Measurements from ENCODE around the gene DCC.

The DCC gene

DNA sequence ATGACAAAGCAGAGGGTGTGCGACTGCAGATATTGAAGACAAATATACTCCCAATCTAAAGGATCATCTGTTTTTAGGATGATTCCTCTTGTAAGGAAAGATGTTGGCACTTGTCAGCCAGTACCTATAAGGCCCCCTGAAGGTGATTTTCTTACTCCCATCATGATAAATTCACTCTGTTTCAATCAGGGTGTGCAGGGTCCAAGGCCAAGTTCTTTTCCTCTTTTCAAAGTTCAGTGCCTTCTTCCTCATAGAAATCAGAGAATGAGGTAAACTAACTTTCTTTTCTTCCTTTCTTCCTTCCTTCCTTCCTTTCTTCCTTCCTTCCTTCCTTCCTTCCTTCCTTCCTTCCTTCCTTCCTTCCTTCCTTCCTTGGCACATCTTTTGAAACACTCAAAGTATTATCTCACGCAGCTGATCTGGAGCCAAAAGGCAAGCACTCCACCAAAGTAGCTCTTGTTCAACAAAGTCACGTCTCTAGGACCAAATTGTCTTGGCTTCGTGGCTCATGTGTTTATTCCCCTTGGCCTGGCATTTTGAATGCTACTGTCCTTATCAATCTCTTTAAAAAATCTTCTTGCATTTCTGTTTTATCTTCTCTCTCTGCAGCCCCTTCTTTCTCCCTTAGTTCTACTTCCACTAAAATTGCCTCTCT lies 87.7 kb downstream of the DCC start:
- H3K27me3 ChIP-seq (ENCODE audit: insufficient read depth, low read depth): no peaks in the 10 kb centered on the region
- peaks cover 7% of the 10 kb centered on the region for H3K4me1 ChIP-seq (ENCODE audit: low read depth, poor library complexity, severe bottlenecking)
- H3K36me3 ChIP-seq (ENCODE audit: insufficient read depth): no peaks in the 10 kb centered on the region
- TF ChIP-seq, protein P1, sequence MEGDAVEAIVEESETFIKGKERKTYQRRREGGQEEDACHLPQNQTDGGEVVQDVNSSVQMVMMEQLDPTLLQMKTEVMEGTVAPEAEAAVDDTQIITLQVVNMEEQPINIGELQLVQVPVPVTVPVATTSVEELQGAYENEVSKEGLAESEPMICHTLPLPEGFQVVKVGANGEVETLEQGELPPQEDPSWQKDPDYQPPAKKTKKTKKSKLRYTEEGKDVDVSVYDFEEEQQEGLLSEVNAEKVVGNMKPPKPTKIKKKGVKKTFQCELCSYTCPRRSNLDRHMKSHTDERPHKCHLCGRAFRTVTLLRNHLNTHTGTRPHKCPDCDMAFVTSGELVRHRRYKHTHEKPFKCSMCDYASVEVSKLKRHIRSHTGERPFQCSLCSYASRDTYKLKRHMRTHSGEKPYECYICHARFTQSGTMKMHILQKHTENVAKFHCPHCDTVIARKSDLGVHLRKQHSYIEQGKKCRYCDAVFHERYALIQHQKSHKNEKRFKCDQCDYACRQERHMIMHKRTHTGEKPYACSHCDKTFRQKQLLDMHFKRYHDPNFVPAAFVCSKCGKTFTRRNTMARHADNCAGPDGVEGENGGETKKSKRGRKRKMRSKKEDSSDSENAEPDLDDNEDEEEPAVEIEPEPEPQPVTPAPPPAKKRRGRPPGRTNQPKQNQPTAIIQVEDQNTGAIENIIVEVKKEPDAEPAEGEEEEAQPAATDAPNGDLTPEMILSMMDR (conservative IDR thresholded peaks at IDR 0.05; ENCODE audit: low read depth, low read length): no peak
- no peaks in the 10 kb centered on the region for H4K20me1 ChIP-seq (ENCODE audit: insufficient read depth)
- no peak overlapping the region for H3K4me2 ChIP-seq
- no peaks in the 10 kb centered on the region for H3K79me2 ChIP-seq (ENCODE audit: insufficient read depth, low read depth)
- no peak overlapping the region for H3K4me3 ChIP-seq (IDR thresholded peaks at IDR 0.05; ENCODE audit: insufficient read depth, low read depth, low read length)
- H3K9ac ChIP-seq: no peak overlapping the region
- H3K27ac ChIP-seq: no peak overlapping the region
- H2AFZ ChIP-seq (ENCODE audit: low read depth): no peak overlapping the region

DNA sequence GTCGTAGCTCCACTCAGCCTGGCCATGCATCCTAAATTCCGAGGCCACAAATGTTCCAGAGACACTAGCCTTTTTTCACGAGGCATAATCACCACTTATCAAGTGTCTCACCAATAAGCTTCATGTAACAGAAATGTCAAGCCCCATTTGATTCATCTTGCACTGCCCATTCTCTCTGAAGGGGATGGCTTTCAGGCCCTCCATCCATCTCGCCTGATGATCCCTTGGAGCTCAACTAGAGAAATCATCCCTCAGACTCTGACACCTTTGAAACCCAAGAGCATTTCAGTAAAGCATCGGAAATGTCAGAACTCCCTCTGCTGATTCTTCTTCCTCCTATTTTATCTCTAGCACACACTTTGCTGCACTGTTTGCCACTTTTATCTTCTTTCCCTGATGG lies 91.7 kb downstream of the DCC start:
- no peak overlapping the region for H3K9ac ChIP-seq
- no peaks in the 10 kb centered on the region for H3K27me3 ChIP-seq (ENCODE audit: insufficient read depth, low read depth)
- no peaks in the 10 kb centered on the region for H3K36me3 ChIP-seq (ENCODE audit: insufficient read depth)
- no peaks in the 10 kb centered on the region for H4K20me1 ChIP-seq (ENCODE audit: insufficient read depth)
- H2AFZ ChIP-seq (ENCODE audit: low read depth): no peak overlapping the region
- H3K4me1 ChIP-seq (ENCODE audit: low read depth, poor library complexity, severe bottlenecking): no peaks in the 10 kb centered on the region
- TF ChIP-seq, protein P1 (conservative IDR thresholded peaks at IDR 0.05; ENCODE audit: low read depth, low read length): no peak
- no peak overlapping the region for H3K4me2 ChIP-seq
- no peak overlapping the region for H3K4me3 ChIP-seq (IDR thresholded peaks at IDR 0.05; ENCODE audit: insufficient read depth, low read depth, low read length)
- H3K79me2 ChIP-seq (ENCODE audit: insufficient read depth, low read depth): no peaks in the 10 kb centered on the region
- no peak overlapping the region for H3K27ac ChIP-seq

DNA sequence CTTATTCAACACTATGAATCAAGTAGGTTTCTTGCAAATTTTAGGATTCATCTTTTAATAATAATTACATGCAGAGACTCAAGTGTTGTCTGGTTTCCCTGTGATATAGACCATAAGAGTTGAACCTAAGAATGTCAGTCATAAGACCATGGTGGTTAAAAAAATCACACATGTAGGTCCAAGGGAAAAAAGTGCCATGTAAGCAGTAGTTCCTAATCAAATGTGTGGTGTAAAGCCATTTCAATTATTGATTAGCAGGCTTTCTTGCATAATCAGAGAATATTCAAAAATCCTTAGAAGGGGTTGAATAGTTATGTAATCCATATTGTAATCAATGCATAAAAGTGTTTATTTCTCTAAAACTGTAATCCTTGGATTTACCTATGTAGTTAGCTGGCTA lies 93.8 kb downstream of the DCC start:
- TF ChIP-seq, protein P1 (conservative IDR thresholded peaks at IDR 0.05; ENCODE audit: low read depth, low read length): no peak
- no peak overlapping the region for H3K27ac ChIP-seq
- no peak overlapping the region for H3K4me3 ChIP-seq (IDR thresholded peaks at IDR 0.05; ENCODE audit: insufficient read depth, low read depth, low read length)
- H3K79me2 ChIP-seq (ENCODE audit: insufficient read depth, low read depth): no peaks in the 10 kb centered on the region
- no peaks in the 10 kb centered on the region for H3K36me3 ChIP-seq (ENCODE audit: insufficient read depth)
- no peaks in the 10 kb centered on the region for H3K4me1 ChIP-seq (ENCODE audit: low read depth, poor library complexity, severe bottlenecking)
- no peak overlapping the region for H2AFZ ChIP-seq (ENCODE audit: low read depth)
- H3K27me3 ChIP-seq (ENCODE audit: insufficient read depth, low read depth): no peaks in the 10 kb centered on the region
- no peak overlapping the region for H3K9ac ChIP-seq
- H4K20me1 ChIP-seq (ENCODE audit: insufficient read depth): no peaks in the 10 kb centered on the region
- no peak overlapping the region for H3K4me2 ChIP-seq

DNA sequence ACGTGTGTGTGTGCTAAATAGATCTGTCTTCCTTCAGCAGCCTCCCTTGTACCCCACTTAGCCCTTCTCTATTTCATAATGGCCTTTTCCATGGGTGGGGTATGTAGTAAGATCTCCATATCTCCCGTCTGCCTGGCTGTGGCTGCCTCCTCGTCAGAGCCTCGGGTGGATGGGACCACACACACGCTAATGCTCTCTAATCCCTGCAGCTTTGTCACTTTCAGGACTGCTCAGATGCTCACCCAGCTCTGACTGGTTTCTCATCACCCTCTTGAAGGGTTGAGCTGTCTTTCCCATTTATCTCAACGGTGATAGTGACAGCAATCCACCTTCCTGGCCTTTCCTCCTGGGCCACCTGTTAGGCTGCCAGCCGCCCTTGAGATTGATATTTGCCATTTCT lies 95.3 kb downstream of the DCC start:
- H3K79me2 ChIP-seq (ENCODE audit: insufficient read depth, low read depth): no peaks in the 10 kb centered on the region
- H4K20me1 ChIP-seq (ENCODE audit: insufficient read depth): no peaks in the 10 kb centered on the region
- H3K27me3 ChIP-seq (ENCODE audit: insufficient read depth, low read depth): no peaks in the 10 kb centered on the region
- H3K27ac ChIP-seq: no peak overlapping the region
- H3K4me1 ChIP-seq (ENCODE audit: low read depth, poor library complexity, severe bottlenecking): no peaks in the 10 kb centered on the region
- no peak overlapping the region for H3K4me2 ChIP-seq
- H3K36me3 ChIP-seq (ENCODE audit: insufficient read depth): no peaks in the 10 kb centered on the region
- no peak overlapping the region for H3K4me3 ChIP-seq (IDR thresholded peaks at IDR 0.05; ENCODE audit: insufficient read depth, low read depth, low read length)
- no peak overlapping the region for H2AFZ ChIP-seq (ENCODE audit: low read depth)
- TF ChIP-seq, protein P1 (conservative IDR thresholded peaks at IDR 0.05; ENCODE audit: low read depth, low read length): no peak
- no peak overlapping the region for H3K9ac ChIP-seq

Measured in KMS-11 (cell line).